GM13976 (cell line): ENCODE results near the gene STK33.

ENCODE experiments used
- DNase-seq: peaks from one replicate; pipeline ENCODE4 v3.0.0; 2012; ENCODE audit warnings: low spot score
- in situ Hi-C: fragments of 300-500 bp; cut with MboI; formaldehyde crosslinking; loops from one replicate; pipeline ENCODE4 v1.12.0; 2022; ENCODE audit warnings: low sequenced_read_pairs, mixed read lengths, inconsistent platforms; ENCODE audit not compliant: unreplicated experiment
- TF ChIP-seq, protein P1 (sequence below): IDR thresholded peaks from 2 replicates; pipeline ENCODE4 v1.5.1; 2012; ENCODE audit warnings: borderline replicate concordance, mild to moderate bottlenecking; ENCODE audit not compliant: insufficient read depth; ENCODE audit errors: extremely low read depth, missing control alignments, control extremely low read depth

STK33 gene

GRCh38 chr11:8383227-8383626 is 210.8 kb downstream of the STK33 start:
- TF ChIP-seq, protein P1, sequence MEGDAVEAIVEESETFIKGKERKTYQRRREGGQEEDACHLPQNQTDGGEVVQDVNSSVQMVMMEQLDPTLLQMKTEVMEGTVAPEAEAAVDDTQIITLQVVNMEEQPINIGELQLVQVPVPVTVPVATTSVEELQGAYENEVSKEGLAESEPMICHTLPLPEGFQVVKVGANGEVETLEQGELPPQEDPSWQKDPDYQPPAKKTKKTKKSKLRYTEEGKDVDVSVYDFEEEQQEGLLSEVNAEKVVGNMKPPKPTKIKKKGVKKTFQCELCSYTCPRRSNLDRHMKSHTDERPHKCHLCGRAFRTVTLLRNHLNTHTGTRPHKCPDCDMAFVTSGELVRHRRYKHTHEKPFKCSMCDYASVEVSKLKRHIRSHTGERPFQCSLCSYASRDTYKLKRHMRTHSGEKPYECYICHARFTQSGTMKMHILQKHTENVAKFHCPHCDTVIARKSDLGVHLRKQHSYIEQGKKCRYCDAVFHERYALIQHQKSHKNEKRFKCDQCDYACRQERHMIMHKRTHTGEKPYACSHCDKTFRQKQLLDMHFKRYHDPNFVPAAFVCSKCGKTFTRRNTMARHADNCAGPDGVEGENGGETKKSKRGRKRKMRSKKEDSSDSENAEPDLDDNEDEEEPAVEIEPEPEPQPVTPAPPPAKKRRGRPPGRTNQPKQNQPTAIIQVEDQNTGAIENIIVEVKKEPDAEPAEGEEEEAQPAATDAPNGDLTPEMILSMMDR = no peak
- in situ Hi-C loops = no loop called here
- DNase-seq = no peak

GRCh38 chr11:8382436-8383053 is 211.5 kb downstream of the STK33 start:
- in situ Hi-C loops = no loop called here
- no peak for DNase-seq
- TF ChIP-seq, protein P1 = no peak

- in situ Hi-C loops = no loop called here
- TF ChIP-seq, protein P1 = no peak
These were observed 212.1 kb downstream of the STK33 start for GRCh38 chr11:8381871-8382396.

GRCh38 chr11:8381343-8381742 is 212.7 kb downstream of the STK33 start:
- in situ Hi-C loops = no loop called here
- TF ChIP-seq, protein P1 = no peak
- DNase-seq = no peak

More at GRCh38 chr11:8381871-8382396, 212.1 kb downstream of the STK33 start:
- DNase-seq = no peak

- in situ Hi-C loops = no loop called here
- TF ChIP-seq, protein P1 = no peak
- no peak for DNase-seq
These were observed 218.1 kb downstream of the STK33 start for GRCh38 chr11:8375932-8376331.

DNA sequence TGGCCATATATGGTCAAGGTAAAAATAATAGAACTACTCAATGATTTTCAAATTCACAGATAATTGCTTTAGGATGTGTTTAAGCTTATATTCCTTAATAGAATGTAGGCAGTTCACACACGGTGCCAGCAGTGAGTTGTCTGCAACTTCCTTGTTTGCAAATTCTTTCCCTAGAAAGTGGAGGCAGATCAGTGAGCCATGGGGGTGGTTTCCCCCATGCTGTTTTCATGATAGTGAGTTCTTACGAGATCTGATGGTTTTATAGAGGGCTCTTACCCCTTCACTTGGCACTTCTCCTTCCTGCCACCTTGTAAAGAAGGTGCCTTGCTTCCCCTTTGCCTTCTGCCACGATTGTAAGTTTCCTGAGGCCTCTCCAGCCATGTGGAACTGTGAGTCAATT is 218.6 kb downstream of the STK33 start:
- TF ChIP-seq, protein P1 = no peak
- in situ Hi-C loops = no loop called here
- DNase-seq = no peak
